Measurements from ENCODE around the gene RPS23. TPM values are rescaled to one million over a fixed set of nuclear protein-coding genes. Genes with fewer than 3 reads are reported as not detected.
A peak's percentile ranks its signal among the peaks of the same experiment; 100 is the strongest.

RPS23 gene
- total and polyA plus RNA-seq, 2 of the 8 experiments (the other 6 are each of a cell fraction or from before 2014, with no cell fraction given): 2,559 to 4,867 TPM

DNA sequence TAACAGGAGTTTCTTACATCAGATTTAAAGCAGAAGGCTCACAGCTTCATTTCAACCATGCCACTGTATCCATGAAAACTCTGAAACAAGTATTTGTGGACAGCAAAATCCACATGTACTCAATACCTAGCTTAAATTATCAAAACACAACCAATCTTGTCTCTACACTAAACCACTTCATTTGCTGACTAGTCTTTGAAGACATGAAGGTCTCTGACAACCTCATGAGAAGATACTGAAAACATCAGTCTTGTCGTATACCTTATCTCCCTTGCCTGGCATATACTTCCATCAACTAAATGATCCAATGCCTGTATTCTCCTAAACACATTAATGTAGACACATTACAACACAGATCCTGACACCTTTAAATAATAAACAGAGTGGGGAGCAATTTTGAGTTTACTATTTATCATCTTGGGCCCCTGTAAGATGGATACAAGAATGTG is 2.9 kb downstream of the RPS23 start:
- no peak overlapping the region for H3K4ac ChIP-seq (replicated peaks; ENCODE audit: insufficient read length, low read depth, low read length)
- no peak for FAIRE-seq
- no peak overlapping the region for H3K18ac ChIP-seq (ENCODE audit: extremely low read depth, low read length)
- no peak overlapping the region for H2BK5ac ChIP-seq (ENCODE audit: low read depth, low read length)
- peak overlapping the region in 1 of 2 experiments; percentile 19; a peak in 1 of 4 replicates for H3K4me2 ChIP-seq (ENCODE audit: insufficient read depth in 1 of 2, low read depth in 2 of 2, low read length in 2 of 2)
- ChIA-PET CTCF (ENCODE audit: partially characterized antibody) (interaction anchor here (0.6 to 2.8 kb wide), 5 partner anchors 11 to 20 kb away, joined by 3 to 14 read pairs (median 4); no protein-coding TSS in a partner anchor), POLR2A (ENCODE audit: partially characterized antibody) (interaction anchor here (1.1 to 3.0 kb wide), 25 partner anchors 9 to 1080 kb away, joined by 3 to 55 read pairs (median 4); partner anchors contain the start of gene ATG10)
- no peak overlapping the region for H4K91ac ChIP-seq (replicated peaks; ENCODE audit: insufficient read length, low read length)
- H3K9me3 ChIP-seq (ENCODE audit: insufficient read depth in 2 of 2, low read depth in 1 of 2, low read length in 1 of 2): no peaks in the 10 kb centered on the region
- no peak for DNase-seq (ENCODE audit: low read depth in 1 of 2, low spot score in 2 of 2)
- H2BK12ac ChIP-seq (ENCODE audit: low read depth, low read length): no peak overlapping the region
- peak overlapping the region in 1 of 4 experiments; percentile 14; a peak in 1 of 8 replicates for H3K4me3 ChIP-seq (ENCODE audit: extremely low read depth in 1 of 4, insufficient read depth in 2 of 4, low read depth in 3 of 4, low read length in 4 of 4)
- H3K36me3 ChIP-seq (ENCODE audit: control insufficient read depth in 2 of 4, insufficient read depth in 4 of 4, low read length in 3 of 4): peaks cover 15 to 36% (median 22%) of the 10 kb centered on the region in 4 experiments
- H3K9ac ChIP-seq (replicated peaks in 1 of 4; ENCODE audit: extremely low read depth in 1 of 4, low read depth in 3 of 4, low read length in 3 of 4): peak overlapping the region in 1 of 4 experiments; percentile 23; a peak in 1 of 7 replicates
- H2BK20ac ChIP-seq (ENCODE audit: low read length): no peak overlapping the region
- peaks cover 5% of the 10 kb centered on the region; the same call in 1 of the 2 replicates for H3K23me2 ChIP-seq (ENCODE audit: low read depth, low read length)
- no peaks in the 10 kb centered on the region for H3K27me3 ChIP-seq (replicated peaks in 1 of 4; ENCODE audit: control insufficient read depth in 3 of 4, extremely low read depth in 1 of 4, insufficient read depth in 3 of 4, low read length in 3 of 4)
- H3K56ac ChIP-seq (replicated peaks; ENCODE audit: insufficient read length, low read depth, low read length): no peak overlapping the region
- H3K14ac ChIP-seq (ENCODE audit: insufficient read length): no peak overlapping the region
- H3K23ac ChIP-seq (ENCODE audit: insufficient read length): no peak overlapping the region
- H3K27ac ChIP-seq (ENCODE audit: low read depth, low read length): peak overlapping the region; percentile 49; the same call in 1 of the 2 replicates
- no peak overlapping the region for H2AK5ac ChIP-seq (ENCODE audit: low read depth, low read length)
- H4K20me1 ChIP-seq (replicated peaks in 1 of 2; ENCODE audit: control insufficient read depth in 1 of 2, insufficient read depth in 2 of 2, low read length in 2 of 2): no peaks in the 10 kb centered on the region
- peaks cover 3 to 13% (median 7%) of the 10 kb centered on the region in 4 experiments; a peak in 6 of 7 replicates for H3K4me1 ChIP-seq (replicated peaks in 1 of 4; ENCODE audit: control insufficient read depth in 3 of 4, insufficient read depth in 4 of 4, low read length in 3 of 4)
- H4K8ac ChIP-seq (ENCODE audit: extremely low read depth, insufficient read depth, low read length): no peak overlapping the region
- no peak overlapping the region for H4K5ac ChIP-seq (ENCODE audit: insufficient read length, low read depth, low read length)
- no peak overlapping the region for H2BK15ac ChIP-seq (ENCODE audit: low read length)
- no peak overlapping the region for H2AFZ ChIP-seq (ENCODE audit: low read length)
- no peak overlapping the region for H2BK120ac ChIP-seq (replicated peaks; ENCODE audit: low read depth, low read length)
- peaks cover 5 to 19% of the 10 kb centered on the region in 2 experiments; a peak in 3 of 4 replicates for H3K79me2 ChIP-seq (ENCODE audit: control insufficient read depth in 1 of 2, insufficient read depth in 2 of 2, low read length in 2 of 2)
- H3K79me1 ChIP-seq (ENCODE audit: low read depth, low read length): no peaks in the 10 kb centered on the region; the same call in 1 of the 2 replicates
- 88% methylated on average over 1 of the region's 1 CpG; no CpG with 5 or more reads in 1 of the 2 experiments for WGBS, 2 experiments (ENCODE audit: extremely low coverage in 1 of 2, insufficient coverage in 1 of 2, insufficient read length in 1 of 2, insufficient replicate concordance in 2 of 2, low coverage in 1 of 2, low lambda C conversion rate in 2 of 2, missing lambda C conversion rate in 1 of 2)
- TF ChIP-seq POLR2AphosphoS5 (IDR thresholded peaks at IDR 0.05; ENCODE audit: low read depth, low read length): peak; percentile 71; the same call in 1 of the 2 replicates
